GM19455 (cell line): ENCODE results near the gene PTPRN.

Experiments
- ATAC-seq: cut with Tn5 transposase; IDR thresholded peaks from one replicate; pipeline ENCODE4 v1.9.1; 2021; ENCODE audit not compliant: unreplicated experiment

The PTPRN gene

DNA sequence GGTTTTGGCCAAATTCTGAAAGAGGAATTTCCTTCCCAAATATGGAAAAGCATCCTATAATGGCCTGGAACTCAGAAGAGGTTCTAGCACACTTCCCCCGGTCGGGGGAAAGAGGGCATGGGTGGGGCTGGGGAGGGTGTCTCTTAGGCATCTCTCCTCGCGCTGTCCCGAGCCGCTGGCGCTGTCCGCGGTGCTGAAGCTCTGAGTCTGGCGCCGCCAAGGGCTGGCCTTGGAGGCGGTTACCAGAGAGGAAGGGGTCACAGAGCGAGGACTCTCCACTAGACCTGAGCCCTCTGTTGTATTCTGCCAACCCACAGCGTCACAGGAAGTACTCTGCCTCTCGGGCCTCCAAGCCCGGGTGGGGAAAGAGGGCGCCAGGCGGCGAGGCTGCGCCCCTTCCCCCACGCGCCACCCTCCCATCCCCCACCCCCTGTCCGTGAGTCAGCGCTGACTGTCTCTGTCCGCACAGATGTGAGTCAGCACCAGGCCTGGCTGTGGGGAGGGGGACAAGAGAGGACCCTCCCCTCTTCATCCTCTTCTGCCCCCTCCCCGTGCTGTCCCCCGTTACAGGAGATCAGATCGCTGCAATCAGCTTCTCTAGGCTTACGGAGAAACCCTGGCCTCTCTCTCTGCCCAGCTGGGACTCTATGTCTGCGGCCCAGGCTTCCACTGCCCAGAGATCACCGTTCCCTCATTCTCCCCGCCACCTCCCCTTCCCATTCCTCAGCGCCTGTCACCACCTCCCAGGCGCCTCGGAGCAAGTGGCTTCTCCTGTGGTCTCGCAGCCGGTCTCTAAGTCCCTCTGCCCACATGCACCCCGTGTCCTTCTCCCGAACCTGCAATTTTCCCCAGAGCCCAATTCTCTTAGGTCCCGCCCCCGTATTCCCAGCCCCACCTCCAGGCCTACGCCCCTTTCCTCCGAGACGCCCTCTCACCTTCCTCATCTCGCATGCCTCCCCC is 779 bp downstream of the PTPRN start:
- no peak for ATAC-seq

DNA sequence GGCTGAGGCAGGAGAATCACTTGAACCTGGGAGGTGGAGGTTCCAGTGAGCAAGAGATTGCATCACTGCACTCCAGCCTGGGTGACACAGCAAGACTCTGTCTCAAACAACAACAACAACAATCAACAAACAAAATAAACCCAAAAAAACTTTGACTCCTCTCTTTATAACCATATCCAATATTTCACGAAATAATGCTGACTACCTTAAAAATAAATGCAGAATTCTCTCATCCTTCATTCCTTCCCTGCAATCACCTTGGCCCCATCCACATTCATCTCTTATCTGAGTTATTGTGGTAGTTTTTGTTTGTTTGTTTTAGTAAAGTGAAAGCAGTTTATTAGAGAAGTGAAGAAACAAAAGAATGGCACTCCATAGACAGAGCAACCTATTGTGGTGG is 3.2 kb downstream of the PTPRN start:
- no peak for ATAC-seq

DNA sequence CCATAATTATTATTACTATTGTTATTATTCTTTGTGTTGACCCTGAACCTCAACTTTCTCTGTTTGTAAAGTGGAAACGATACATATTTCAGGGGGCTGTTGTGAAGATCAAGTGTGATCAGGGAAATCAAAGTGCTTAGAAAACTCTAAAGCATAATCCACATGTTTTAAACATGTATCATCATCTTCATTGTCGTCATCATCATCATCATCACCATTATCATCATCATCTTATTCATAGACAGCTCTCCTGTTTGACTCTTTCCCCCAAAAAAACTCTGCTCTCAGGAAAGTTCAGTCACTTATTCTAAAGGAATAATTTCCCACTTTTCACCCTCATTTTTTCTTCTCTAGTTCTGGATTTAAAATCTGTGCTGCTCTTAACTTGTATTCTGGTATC is 5.0 kb downstream of the PTPRN start:
- ATAC-seq = no peak

DNA sequence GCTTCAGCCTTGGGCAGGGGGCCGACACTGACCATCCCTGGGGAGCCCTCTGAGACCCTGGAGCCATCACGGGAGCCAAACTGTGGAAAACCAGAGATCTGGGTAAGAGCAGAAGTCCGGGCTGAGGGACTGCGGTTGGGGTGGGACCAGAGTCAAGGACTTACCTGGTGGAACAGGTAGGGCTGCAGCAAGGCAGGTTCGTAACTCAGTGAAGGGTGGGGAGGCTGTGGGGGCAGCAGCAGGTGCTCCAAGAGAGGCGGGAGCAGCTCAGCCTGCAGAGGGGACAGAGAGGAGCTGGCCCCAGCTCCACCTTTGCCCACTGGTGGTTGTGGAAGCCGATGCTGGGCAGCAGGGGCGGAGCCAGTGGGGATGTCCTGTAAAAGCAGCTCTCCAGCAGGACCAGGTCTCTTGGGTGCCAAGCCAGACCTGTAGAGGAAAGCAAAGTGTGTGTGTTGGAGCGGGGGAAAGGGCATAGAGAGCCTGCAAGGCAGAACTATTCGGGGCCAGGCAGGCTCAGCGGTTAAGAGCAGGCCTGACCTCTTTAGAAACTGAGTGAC is 6.7 kb downstream of the PTPRN start:
- ATAC-seq = no peak

DNA sequence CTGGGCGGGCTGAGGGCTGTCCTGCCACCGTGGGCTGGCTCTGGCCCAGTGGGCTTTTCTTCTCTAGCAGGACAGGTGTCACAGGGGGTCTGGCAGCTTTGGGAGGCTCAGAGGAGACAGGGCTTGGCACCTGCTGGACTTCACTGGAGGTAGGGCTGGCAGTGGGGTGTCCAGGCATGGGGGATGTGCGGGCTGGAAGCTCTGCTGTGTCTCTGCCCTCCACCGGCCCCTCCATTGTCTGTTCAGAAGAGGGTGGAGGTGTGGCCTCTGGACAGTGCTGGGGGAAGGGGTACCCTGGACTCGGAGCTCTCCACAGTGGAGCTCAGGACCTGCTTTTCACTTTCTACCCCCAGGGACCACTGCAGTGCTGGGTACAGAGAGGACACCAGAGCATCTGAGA is 9.2 kb downstream of the PTPRN start:
- no peak for ATAC-seq

DNA sequence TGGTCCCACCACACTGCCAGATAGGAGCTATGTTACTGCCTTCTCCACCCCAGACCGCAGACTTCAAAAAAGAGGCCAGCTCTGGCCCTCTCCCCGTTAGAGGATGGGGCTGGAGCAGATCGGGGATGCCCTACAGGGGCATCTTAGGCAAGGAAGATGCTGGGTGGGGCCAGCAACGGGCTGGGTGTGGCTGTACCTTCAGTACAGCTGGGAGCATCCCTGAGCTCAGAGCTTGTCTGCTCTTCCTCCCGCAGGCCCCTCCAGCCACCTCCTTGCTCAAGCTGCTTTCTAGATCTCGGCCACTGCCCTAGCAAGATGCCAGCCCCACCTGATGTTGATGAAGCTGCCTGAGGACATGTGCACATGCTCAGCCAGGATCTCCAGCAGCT is 9.8 kb downstream of the PTPRN start:
- ATAC-seq = no peak

DNA sequence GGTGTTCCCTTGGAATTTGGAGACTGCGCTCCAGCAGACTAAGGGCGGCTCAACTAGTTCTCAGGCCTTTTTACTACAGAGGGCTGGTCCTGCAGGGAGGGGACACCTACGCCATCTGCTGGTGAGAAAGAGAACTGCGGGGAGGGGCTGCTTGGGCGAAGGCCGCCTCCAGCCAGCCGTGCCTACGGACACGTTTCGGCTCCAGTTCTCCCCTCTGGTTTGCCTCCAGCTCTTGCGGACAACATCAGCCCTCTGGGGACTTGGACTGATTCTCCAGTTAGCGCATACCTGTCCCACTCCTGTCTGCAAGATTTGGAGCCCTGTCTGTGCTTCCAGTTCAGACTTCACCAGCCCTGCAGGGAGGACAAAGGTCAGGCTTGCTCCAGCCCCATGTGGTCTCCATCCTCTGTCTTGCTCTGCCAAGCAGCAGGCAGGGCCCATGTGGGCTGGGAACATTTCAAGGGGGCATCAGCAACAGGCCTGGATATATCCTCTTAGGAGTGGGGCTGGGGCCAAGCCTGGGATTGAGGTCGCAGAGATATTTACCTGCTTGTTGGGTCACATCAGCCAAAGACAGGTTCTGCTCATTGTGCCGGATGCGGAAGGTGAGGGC is 10.3 kb downstream of the PTPRN start:
- ATAC-seq = no peak

DNA sequence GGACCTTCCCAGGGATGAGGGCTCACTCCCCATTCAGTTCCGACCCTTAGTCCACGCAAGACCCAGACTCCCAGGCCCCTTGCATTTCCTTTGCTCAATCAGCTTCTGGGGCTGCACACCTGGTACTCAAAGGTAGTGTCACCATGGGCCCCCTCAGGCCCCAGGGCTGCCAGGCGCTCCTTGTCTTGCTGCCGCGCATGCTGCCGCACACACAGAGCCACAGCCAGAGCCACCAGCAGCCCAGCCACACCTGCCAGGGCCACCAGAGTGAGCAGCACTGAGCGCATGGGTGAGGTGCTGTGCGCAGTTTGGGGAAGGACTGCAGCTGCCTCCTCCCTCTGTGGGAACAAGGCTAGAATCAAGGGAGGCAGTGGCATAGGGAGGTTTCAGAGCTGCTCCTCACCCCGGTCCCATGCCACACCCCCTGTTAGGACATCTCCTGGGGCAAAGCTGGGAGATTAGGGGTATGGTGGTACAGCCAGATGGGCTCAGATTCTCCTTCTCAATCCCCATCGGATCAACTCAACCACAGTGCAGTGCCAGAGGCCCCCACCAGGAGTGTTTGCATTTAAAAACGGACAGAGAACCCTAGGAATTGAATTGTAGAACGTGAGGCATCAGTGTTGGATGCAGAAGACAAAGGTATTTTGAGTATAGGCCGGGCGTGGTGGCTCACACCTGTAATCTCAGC is 11.3 kb downstream of the PTPRN start:
- no peak for ATAC-seq

DNA sequence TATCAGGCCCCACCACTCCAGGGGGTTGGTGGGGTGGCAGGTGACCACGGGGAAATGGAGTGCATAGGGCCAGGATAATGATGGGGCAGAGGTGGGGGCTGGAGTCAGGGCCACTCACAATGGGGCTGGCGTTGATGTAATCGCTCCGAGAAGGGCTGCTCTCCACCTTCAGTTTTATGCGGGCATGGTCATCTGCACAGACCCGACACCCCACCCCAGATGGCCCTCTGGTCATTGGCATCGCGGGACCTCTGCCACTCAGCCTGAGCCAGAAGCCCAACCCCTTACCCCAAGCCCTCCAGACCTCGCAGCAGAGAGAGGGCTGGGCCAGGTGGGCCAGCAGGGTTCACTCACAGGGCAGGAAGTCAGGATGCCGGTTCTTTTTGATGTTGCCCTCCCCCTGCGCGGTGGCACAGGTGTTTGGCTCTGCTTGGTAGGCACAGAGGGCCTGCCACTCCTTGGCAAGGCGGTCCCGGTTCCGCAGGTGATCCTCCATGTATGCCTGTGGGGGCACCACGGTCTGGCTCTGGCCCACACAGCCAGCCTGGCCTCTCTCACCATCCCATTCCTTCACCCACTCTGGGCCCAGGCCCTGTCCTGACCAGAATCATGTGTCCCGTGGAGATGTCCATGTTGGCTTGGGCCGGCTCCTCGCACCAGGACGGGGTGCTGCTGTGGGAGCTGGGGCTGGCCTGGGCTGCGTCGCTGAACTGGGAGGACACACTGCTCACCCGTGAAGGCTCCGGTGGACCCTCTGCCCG is 12.4 kb downstream of the PTPRN start:
- no peak for ATAC-seq

DNA sequence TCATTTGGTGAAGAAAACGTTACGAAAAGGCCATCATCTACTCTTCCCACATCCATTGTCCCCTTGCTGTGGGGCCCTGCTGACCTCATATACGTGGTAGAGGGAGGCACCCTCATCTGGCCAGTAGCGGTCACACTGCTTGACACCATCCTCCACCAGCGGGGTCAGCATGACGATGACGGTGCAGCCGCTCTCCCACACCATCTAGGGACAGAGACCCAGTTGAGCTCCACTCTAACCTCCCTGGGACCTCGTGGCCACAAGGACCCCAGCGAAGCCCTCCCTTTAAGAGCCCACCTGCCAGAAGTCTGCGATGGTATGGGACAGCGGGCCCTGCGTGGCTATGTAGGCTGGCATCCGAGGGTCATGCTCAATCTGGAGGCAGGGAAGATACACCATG is 13.1 kb downstream of the PTPRN start:
- ATAC-seq = no peak

DNA sequence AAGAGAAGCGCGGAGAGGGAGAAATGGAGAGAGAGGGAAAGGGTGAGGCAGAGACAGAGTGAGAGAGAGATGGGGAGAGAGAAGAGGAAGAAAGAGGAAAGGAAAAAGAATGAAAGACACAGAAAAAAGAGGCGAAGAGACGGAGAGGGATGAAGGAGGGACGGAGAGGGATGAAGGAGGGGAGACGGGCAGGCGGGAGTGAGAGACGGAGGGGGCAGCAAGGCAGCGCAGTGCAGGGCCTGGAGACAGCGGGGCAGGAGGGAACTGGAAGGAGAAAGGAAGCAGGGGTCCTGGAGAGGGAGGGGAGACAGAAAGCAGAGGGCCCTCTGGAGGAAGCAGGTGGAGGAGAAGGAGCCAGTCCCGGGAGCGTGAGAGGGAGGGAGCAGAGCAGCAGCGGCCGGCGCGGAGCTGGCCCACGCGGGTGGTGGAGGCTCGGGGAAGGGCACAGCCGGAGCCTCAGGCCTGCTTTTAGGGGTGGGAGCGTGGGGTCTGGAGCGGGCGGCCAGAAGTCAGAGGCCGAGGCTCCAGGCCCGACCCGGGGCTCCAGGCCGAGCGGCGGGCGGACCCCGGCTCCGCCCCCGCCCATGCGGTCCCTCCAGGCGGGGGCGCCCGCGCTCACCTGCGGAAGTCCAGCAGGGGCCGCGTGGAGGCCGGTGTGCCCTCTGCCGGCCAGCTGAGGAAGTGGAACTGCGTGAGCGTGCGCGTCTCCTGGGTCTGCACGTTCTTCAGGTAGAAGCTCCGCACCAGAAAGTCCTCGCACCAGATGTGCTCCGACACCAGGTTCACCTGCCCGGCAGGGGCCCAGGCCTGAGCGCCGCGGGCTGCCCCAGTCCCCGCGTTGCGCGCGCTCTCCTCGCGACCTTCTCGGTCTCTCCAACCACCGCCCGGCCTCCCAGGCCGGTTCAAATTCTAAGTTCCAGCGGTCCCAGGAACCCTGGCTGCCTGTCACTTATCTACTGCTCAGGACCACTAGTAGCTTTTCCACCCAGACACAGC is 14.5 kb downstream of the PTPRN start:
- peak; percentile 88 for ATAC-seq

DNA sequence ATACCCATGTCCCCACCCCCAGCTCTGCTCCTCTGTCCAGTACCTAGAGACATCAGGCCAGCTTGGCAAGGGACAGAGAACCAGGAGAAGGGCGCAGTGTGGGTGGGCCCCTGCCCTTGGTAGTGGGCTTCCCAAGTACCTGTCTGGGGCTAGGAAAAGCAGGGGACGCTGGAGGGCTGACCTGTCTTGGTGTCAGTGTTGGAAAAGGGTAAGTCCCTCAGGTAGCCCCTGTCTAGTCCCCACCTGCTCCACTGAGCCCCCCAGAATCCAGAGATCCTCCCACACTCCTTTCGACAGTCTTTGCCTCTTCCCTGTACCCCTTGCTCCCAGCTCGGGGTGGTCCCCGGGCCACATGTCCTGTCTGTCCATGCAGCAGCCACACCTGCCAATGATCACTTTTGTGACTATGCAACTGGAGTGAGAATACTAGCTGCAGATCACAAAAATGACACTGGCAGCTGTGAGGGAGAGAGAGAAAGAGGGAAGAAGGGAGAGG is 15.4 kb downstream of the PTPRN start:
- no peak for ATAC-seq

DNA sequence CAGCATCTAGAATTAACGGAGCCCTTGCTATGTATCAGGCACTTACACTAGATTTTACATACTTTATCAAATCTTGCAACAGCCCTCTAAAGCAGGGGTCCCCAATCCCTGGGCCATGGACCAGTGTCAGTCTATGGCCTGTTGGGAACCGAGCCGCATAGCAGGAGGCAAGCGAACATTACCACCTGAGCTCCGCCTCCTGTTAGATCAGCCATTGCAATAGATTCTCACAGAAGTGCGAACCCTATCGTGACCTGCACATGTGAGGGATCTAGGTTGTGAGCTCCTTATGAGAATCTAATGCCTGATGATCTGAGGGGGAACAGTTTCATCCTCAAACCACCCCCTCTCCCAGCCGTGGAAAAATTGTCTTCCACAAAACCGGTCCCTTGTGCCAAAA is 16.6 kb downstream of the PTPRN start:
- ATAC-seq = no peak

DNA sequence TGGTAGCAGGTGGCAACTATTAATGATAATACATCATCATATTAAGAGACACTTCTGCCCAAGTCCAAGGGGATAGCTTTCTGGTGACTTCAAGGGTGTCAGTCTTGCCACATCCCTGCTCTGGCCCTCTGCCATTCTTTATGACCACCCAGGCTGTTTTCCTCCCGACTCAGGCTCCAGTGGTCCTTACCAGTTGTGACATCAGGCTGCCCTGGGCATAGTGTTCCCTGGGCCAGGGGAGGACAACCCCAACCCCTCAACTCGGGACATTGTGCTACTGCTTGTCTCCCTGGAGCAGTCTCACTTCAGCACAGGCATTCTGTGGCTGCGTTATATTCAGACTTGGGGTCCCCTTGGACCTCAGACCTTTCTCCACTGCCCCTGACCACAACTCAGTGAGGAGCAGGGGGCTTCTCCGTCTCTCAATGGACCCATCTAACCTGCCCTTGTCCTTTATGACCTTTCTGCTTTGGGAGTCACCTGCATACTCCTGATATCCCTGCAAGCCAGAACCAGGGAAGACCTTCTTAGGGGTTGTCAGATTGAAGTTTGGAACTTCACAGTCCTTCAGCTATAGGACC is 17.2 kb downstream of the PTPRN start:
- ATAC-seq = no peak

DNA sequence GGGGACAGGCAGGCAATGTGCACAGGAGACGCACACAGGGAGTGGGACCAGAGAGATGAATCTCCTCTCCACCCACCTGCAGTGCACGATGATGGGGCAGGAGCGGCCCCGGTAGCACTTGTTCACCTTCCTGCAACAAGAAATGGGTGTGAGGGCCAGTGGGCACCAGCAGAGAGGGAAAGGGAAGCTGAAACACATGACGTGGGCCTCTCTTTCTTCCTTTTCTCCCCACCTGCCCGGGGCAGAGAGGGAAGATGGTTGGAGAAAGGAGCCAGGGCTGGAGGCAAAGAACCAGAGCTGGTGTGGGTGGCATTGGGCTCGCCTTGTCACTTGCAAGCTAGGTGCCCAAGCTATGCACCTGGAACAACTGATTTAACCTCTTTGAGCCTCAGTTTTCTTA is 17.8 kb downstream of the PTPRN start:
- no peak for ATAC-seq

DNA sequence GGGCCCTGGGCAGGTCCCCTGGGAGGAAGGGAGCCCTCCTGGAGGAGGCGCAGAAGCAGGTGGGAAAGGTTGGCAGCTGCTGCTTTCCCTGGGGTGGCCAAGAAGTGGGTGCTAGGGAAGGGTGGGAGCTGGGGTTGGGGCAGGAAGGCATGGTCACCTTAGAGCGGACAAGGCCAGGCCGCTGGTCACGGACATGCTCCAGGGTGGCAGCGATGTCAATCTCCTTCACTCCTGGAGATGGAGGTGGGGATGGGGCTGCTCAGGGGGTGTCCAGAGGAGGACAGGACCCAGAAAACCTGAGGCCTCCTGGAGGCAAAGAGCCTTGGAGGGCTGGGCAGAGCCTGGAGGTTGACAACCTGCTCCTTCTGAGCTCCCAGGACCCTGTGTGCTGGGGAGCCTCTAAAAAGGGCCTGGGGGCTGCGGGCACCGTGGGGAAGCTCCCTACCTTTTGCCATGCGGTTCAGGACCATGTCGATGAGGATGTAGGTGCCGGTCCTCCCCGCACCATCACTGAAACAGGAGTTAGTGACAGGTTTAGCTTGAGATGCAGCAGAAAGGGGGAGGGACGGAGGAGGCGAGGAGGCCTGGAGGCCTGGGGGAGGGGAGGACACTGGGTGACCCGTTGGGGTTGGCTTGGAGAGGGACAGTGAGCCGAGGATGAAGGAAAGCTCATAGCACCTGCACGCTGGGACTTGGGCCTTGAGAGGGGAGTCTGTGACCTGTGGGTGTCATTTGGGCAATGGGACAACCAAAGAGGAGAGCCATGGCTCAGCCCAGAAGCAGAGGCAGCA is 18.6 kb downstream of the PTPRN start:
- ATAC-seq = no peak

DNA sequence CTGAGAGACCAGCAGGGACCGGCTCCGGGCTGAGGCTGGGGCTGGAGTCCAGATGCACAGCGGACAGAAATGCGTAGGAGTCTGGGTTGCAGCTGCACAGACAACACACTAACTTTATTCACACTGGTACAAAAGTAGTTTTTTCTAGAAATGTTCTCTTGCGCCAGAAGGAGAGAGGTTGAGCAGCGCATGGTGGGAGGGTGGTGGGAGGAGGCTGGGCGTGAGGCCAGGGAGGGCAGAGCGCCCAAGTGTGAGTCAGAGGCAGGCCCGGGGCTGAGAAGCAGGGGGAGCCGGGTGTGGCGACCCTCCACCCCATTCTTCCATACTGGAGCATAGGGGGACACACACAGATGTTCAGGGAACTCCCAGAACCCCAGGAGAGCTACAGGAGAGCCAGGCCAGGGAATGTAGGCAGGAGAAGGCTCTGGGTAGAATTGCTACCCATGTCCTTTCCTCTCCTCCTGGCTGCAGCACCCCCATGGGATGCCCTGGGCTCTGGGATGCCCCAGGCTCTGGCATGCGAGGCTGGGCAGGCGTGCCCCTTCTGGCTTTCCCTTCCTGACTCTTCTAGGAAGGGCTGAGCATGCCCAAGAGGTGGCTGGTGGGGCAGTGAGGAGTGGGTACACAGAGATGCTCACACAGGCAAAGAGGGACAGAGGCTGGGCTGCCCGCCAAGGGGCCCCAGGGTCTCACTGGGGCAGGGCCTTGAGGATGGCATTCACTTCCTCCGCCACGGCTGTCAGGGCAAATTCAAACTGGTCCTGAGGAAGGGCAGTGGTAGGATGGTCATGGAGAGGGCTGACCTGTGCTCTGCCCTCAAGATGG is 19.5 kb downstream of the PTPRN start:
- no peak for ATAC-seq

DNA sequence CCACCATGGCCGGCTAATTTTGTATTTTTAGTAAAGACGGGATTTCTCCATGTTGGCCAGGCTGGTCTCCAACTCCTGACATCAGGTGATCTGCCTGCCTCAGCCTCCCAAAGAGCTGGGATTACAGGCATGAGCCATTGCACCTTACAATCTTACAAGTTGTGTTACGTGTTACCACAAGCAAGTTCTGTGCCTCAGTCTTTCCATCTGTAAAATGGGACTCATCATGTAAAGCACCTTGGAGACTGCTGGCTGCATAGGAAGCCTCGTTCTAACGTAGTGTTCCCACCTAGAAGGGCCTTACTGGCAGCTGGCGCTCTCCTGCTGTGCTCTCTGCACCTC is 20.0 kb downstream of the PTPRN start:
- ATAC-seq = no peak
